Mammary epithelial cell (primary cell): Measurements from ENCODE around the gene RILPL2.

Experiments used
- CTCF ChIP-seq, 2 donors: IDR thresholded peaks in 1 of 2; conservative IDR thresholded peaks in 1 of 2; 2 replicates each; pipeline ENCODE4 v1.5.1; 2011 to 2012; ENCODE audit warnings: inconsistent platforms in 2 of 2, low read length in 2 of 2, mild to moderate bottlenecking in 2 of 2, control low read depth in 1 of 2, low read depth in 1 of 2; ENCODE audit not compliant: insufficient read depth in 1 of 2; ENCODE audit errors: extremely low read depth in 1 of 2
- EZH2 ChIP-seq: IDR thresholded peaks from 2 replicates; pipeline ENCODE4 v1.6.1; 2012; ENCODE audit warnings: low read length, inconsistent platforms, borderline replicate concordance

GRCh38 chr12:123404581-123404980, 31.9 kb downstream of the RILPL2 start:
- TF ChIP-seq EZH2 (no peak), CTCF (conservative IDR thresholded peaks at IDR 0.05 in 1 of 2, IDR thresholded peaks at IDR 0.05 in 1 of 2; ENCODE audit: extremely low read depth in 1 of 2, insufficient read depth in 1 of 2, low read depth in 1 of 2, low read length in 2 of 2) (no peak)
